Endothelial cell of umbilical vein (primary cell): ENCODE data around the gene TIFAB. TPM values are rescaled to one million over a fixed set of nuclear protein-coding genes. Genes with fewer than 3 reads are reported as not detected.

Experiments used
- BruUV-seq: library from RNA; stranded (reverse); fragments of 400-500 nt; replicated peaks from 2 replicates; lab custom pipeline; 2021; lab: Mats Ljungman, UMichigan
- CTCF ChIA-PET: fragments of 300-600, 350-600 bp; sonication (Branson Sonifier 250); formaldehyde crosslinking; loops from one replicate; lab custom pipeline; 2021; ENCODE audit warnings: antibody characterized with exemption, inconsistent platforms; lab: Charles Lee
- POLR2A ChIA-PET: fragments of 300-600, 350-600 bp; sonication (Branson Sonifier 250); formaldehyde crosslinking; loops from one replicate; lab custom pipeline; 2021; ENCODE audit warnings: antibody characterized with exemption, inconsistent platforms; lab: Charles Lee
- DNase-seq: peaks from one replicate; pipeline ENCODE4 v3.0.0-alpha.2; 2011; ENCODE audit warnings: low read depth, low spot score
- FAIRE-seq: peaks from 2 replicates; lab custom pipeline; 2011; peaks lifted over from hg19 to GRCh38; lab: Jason Lieb, UNC
- H2AFZ ChIP-seq: 2 replicates; pipeline ENCODE4 v1.6.0; 2012; ENCODE audit warnings: low read depth, low read length, control low read depth, inconsistent platforms
- H3K27ac ChIP-seq: 2 replicates; pipeline ENCODE4 v1.5.1; 2011; ENCODE audit warnings: low read depth, mild to moderate bottlenecking, control low read depth, low read length, moderate library complexity; ENCODE audit not compliant: insufficient read depth
- H3K27me3 ChIP-seq, 2 experiments: 2 replicates each; pipeline versions ENCODE4 v1.6.0 to v1.6.1; 2011; ENCODE audit warnings: low read length in 2 of 2, mixed read lengths in 1 of 2; ENCODE audit not compliant: control insufficient read depth in 2 of 2, insufficient read depth in 2 of 2
- H3K36me3 ChIP-seq, 2 experiments: 2 replicates in 1 of 2; 3 replicates in 1 of 2; pipeline ENCODE4 v1.5.1; 2011; ENCODE audit warnings: low read length in 2 of 2, mild to moderate bottlenecking in 1 of 2, moderate library complexity in 1 of 2; ENCODE audit not compliant: control insufficient read depth in 2 of 2, insufficient read depth in 2 of 2; ENCODE audit errors: extremely low read depth in 1 of 2
- H3K4me1 ChIP-seq: 3 replicates; pipeline ENCODE4 v1.5.1; 2011; ENCODE audit warnings: mild to moderate bottlenecking, low read length; ENCODE audit not compliant: control insufficient read depth, insufficient read depth; ENCODE audit errors: extremely low read depth
- H3K4me2 ChIP-seq: 2 replicates; pipeline ENCODE4 v1.6.1; 2011; ENCODE audit warnings: low read length, control low read depth, mixed read lengths; ENCODE audit not compliant: insufficient read depth
- H3K4me3 ChIP-seq, 3 experiments: fragments of 200-600 bp in 1 of 3; sonication (generic), shearing (Covaris generic) in 1 of 3; replicated peaks in 1 of 3; 2 replicates each; pipeline ENCODE4 v1.5.1; 2011 to 2016; ENCODE audit warnings: control low read depth in 3 of 3, low read length in 3 of 3, mild to moderate bottlenecking in 2 of 3, inconsistent platforms in 1 of 3, low read depth in 1 of 3, moderate library complexity in 1 of 3; ENCODE audit not compliant: insufficient read depth in 1 of 3
- H3K79me2 ChIP-seq: 2 replicates; pipeline ENCODE4 v1.6.0; 2012; ENCODE audit warnings: low read length, inconsistent platforms; ENCODE audit not compliant: control insufficient read depth, insufficient read depth
- H3K9ac ChIP-seq: replicated peaks from 2 replicates; pipeline ENCODE3; 2011; ENCODE audit warnings: low read length, control low read depth; ENCODE audit not compliant: insufficient read depth; ENCODE audit errors: extremely low read depth
- H3K9me1 ChIP-seq: replicated peaks from 3 replicates; pipeline ENCODE4 v1.6.0; 2011; ENCODE audit warnings: mild to moderate bottlenecking, low read length; ENCODE audit not compliant: control insufficient read depth, insufficient read depth; ENCODE audit errors: extremely low read depth
- H3K9me3 ChIP-seq: replicated peaks from 2 replicates; pipeline ENCODE4 v1.5.1; 2012; ENCODE audit warnings: low read length, inconsistent platforms; ENCODE audit not compliant: control insufficient read depth, insufficient read depth
- H4K20me1 ChIP-seq: replicated peaks from 2 replicates; pipeline ENCODE3; 2011; ENCODE audit warnings: mild to moderate bottlenecking, low read length; ENCODE audit not compliant: control insufficient read depth, insufficient read depth; ENCODE audit errors: extremely low read depth
- CTCF ChIP-seq, 2 donors: IDR thresholded peaks; 1 replicate in 1 of 2; 2 replicates in 1 of 2; pipeline ENCODE4 v1.5.1; 2011; ENCODE audit warnings: low read length in 2 of 2, mild to moderate bottlenecking in 2 of 2, moderate library complexity in 2 of 2, control low read depth in 1 of 2, inconsistent platforms in 1 of 2, low read depth in 1 of 2; ENCODE audit not compliant: insufficient read depth in 1 of 2; ENCODE audit errors: extremely low read depth in 1 of 2
- EZH2 ChIP-seq: IDR thresholded peaks from 2 replicates; pipeline ENCODE4 v1.6.1; 2012; ENCODE audit warnings: borderline replicate concordance, low read depth, mild to moderate bottlenecking, moderate library complexity, low read length, inconsistent platforms; ENCODE audit not compliant: severe bottlenecking
- FOS ChIP-seq: IDR thresholded peaks from 2 replicates; pipeline ENCODE4 v1.6.1; 2011; ENCODE audit warnings: mild to moderate bottlenecking, low read length, moderate library complexity, borderline replicate concordance; ENCODE audit not compliant: insufficient read depth
- GATA2 ChIP-seq: IDR thresholded peaks from 2 replicates; pipeline ENCODE4 v1.7.0; 2011; ENCODE audit warnings: low read depth, mild to moderate bottlenecking, moderate library complexity, mixed read lengths, low read length; ENCODE audit not compliant: insufficient read length, insufficient read depth
- JUN ChIP-seq: IDR thresholded peaks from 2 replicates; pipeline ENCODE4 v1.6.1; 2011; ENCODE audit warnings: borderline replicate concordance, low read depth; ENCODE audit not compliant: insufficient read length, insufficient read depth
- MAX ChIP-seq: IDR thresholded peaks from 2 replicates; pipeline ENCODE4 v1.6.1; 2011; ENCODE audit not compliant: insufficient read depth, insufficient read length
- MYC ChIP-seq: IDR thresholded peaks from one replicate; pipeline ENCODE4 v1.6.1; 2011; ENCODE audit warnings: mild to moderate bottlenecking, low read depth, low read length
- POLR2A ChIP-seq: IDR thresholded peaks from 2 replicates; pipeline ENCODE4 v1.6.1; 2012; ENCODE audit warnings: low read depth, mild to moderate bottlenecking, control low read depth, low read length
- POLR2AphosphoS5 ChIP-seq: IDR thresholded peaks from 2 replicates; pipeline ENCODE4 v1.6.1; 2012; ENCODE audit warnings: low read depth, mild to moderate bottlenecking, control low read depth, low read length, moderate library complexity; ENCODE audit not compliant: insufficient read depth
- dilution Hi-C: fragments of 300-500 bp; cut with MboI; formaldehyde crosslinking; loops from one replicate; pipeline ENCODE4 v1.15.0; 2019; ENCODE audit warnings: low sequenced_read_pairs; ENCODE audit not compliant: extremely low pct_ligation_motif_present
- intact Hi-C: fragments of 100-400 bp; cut with micrococcal nuclease; formaldehyde crosslinking; loops from one replicate; pipeline ENCODE4 v1.10.0; 2022
- polyA plus RNA-seq, 4 experiments: library from polyadenylated mRNA; depleted of rRNA in 3 of 4; stranded (reverse) in 3 of 4; unstranded in 1 of 4; fragments of >200 nt; gene quantifications; 2 replicates each; pipeline versions ENCODE4 v1.2.1 to v1.2.3, GENCODE V29; 2011 to 2012; ENCODE audit warnings: missing spikeins in 1 of 4
- total RNA-seq: library from RNA; stranded (reverse); gene quantifications from 2 replicates; pipeline ENCODE4 v1.2.3, GENCODE V29; 2021

Gene TIFAB
- total and polyA plus RNA-seq, 2 donors (not counting 3 experiments of a cell fraction or from before 2014, with no cell fraction given) = not detected

- ChIA-PET POLR2A (no interaction called here), CTCF (interaction anchor here (1.1 to 1.4 kb wide), 4 partner anchors 16 to 85 kb away, joined by 3 to 6 read pairs (median 4); no protein-coding TSS in a partner anchor)
- no peaks in the 10 kb centered on the region for H3K9me3 ChIP-seq
- dilution Hi-C loops (no loop called here), intact Hi-C loops (no loop called here)
- FAIRE-seq (no peak), DNase-seq (no peak)
- no peak overlapping the region for H3K4me3 ChIP-seq
- H3K27me3 ChIP-seq = peaks cover 31 to 35% of the 10 kb centered on the region in 2 experiments
- no peaks in the 10 kb centered on the region for H4K20me1 ChIP-seq
- H3K79me2 ChIP-seq = no peaks in the 10 kb centered on the region
- H3K9ac ChIP-seq = no peak overlapping the region
- H3K27ac ChIP-seq = no peak overlapping the region
- BruUV-seq = no TSS peak
- no peak for TF ChIP-seq FOS
- no peak for TF ChIP-seq CTCF (IDR thresholded peaks at IDR 0.05; ENCODE audit: extremely low read depth in 1 of 2, insufficient read depth in 1 of 2, low read depth in 1 of 2, low read length in 2 of 2)
- no peak for TF ChIP-seq MAX
- no peak for TF ChIP-seq JUN
- TF ChIP-seq POLR2AphosphoS5 = no peak
- TF ChIP-seq MYC = no peak
- no peak for TF ChIP-seq EZH2
- no peak for TF ChIP-seq POLR2A
- no peak for TF ChIP-seq GATA2
- H3K9me1 ChIP-seq = no peaks in the 10 kb centered on the region
- no peak overlapping the region for H2AFZ ChIP-seq
- no peaks in the 10 kb centered on the region for H3K4me1 ChIP-seq
- no peak overlapping the region for H3K4me2 ChIP-seq
- no peaks in the 10 kb centered on the region for H3K36me3 ChIP-seq
Measured at GRCh38 chr5:135482381-135482933, 30.3 kb upstream of the TIFAB start.
